HG03520 (cell line): Measurements from ENCODE around the gene NUP155.
A peak's percentile ranks its signal among the peaks of the same experiment; 100 is the strongest.
"Not testable (repeated sequence)": the region's sequence is repeated elsewhere in the genome, so short reads cannot be mapped to it uniquely, and the experiment has no call there.

Source experiments
- ATAC-seq: cut with Tn5 transposase; IDR thresholded peaks from one replicate; pipeline ENCODE4 v1.9.1; 2021; ENCODE audit warnings: mild to moderate bottlenecking, moderate library complexity; ENCODE audit not compliant: unreplicated experiment

NUP155 gene

DNA sequence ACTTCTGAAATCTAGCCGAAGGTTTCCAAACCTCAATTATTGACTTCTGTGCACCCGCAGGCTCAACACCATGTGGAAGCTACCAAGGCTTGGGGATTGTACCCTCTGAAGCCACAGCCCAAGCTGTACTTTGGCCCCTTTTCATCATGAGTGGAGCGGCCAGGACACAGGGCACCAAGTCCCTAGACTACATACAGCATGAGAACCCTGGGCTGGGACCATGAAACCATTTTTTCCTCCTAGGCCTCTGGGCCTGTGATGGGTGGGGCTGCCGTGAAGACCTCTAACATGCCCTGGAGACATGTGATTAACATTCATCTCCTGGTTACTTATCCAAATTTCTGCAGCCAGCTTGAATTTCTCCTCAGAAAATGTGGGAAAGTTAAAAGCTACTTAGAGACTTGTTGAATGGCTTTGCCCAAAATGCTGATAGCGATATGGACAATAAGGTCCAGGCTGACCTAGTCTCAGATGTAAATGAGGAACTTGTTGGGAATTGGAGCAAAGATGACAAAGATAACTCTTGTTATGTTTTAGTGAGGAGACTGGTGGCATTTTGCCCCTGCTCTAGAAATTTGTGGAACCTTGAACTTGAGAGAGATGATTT is 87.6 kb downstream of the NUP155 start:
- ATAC-seq = no peak

DNA sequence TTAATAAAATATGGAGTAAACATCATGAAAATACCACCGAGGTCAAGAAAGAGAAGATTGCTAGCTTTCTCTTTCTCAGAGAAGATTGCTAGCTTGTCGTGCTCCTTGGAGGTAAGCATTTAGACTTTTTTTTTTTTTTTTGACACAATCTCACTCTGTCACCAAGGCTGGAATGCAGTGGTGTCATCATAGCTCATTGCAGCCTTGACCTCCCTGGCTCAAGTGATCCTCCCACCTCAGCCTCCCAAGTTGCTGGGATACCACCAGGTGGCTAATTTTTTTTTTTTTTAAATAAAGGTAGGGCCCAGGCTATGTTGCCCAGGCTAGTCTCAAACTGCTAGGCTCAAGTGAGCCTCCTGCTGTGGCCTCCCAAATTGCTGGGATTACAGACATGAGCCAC is 95.4 kb downstream of the NUP155 start:
- no peak for ATAC-seq

DNA sequence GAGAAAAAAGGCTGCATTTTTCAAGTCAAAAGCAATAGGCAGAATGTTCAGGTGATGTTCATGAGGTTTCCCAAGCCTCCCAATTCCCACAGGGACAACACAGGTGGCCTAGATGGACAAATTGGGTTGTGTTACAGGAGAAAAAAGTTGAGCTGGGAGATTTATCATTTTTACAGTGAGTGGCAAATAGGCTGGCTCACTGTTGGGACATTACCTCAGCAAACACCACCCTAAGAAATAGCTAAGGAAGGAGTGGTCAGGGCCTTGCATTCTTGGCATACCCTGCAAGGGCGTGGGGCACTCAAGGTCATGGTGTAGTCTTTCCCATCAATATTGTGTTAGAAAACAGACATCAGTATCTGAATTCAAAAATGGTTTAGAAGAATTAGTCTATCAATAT is 98.4 kb downstream of the NUP155 start:
- ATAC-seq = no peak

DNA sequence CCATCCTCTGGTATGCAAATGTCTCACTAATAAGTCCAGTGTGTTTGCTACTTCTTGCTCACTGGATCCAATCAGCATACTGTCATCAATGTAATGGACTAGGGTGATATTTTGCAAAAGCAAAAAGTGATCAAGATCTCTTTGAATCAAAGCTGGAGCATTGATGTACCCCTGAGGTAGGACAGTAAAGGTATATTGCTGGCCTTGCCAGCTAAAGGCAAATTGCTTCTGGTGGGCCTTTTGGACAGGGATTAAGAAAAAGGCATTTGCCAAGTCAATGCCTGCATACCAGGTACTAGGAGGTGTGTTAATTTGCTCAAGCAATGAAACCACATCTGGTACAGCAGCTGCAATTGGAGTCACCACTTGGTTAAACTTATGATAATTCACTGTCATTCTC is 102.8 kb downstream of the NUP155 start:
- not testable (repeated sequence) for ATAC-seq

DNA sequence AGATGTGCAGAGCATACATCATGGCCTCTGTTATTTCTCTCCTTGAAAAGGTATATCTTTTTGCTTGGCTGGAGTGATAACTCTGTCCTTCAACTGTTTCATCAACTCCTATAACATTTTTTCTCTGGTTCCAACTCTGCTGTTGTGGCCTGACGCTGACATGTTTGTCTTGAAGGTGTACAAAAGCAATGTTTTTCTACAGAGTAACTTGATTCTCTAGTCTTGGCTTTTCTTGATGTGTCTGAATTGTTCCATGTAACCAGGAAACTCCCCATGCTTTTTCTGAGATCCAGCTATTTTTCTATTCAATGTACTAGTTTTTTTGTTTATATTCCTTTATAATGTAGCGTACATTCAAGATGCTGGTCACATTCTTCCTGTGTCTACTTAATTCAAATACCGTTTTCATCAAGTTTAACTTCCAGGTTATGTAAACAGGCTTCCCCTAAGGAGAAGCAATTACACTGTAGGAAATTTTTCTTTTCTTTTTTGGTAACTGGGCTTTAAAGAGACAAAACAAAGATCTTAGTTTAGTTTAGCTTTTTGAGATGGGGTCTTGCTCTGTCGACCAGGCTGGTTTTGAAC is 115.0 kb downstream of the NUP155 start:
- ATAC-seq = no peak

DNA sequence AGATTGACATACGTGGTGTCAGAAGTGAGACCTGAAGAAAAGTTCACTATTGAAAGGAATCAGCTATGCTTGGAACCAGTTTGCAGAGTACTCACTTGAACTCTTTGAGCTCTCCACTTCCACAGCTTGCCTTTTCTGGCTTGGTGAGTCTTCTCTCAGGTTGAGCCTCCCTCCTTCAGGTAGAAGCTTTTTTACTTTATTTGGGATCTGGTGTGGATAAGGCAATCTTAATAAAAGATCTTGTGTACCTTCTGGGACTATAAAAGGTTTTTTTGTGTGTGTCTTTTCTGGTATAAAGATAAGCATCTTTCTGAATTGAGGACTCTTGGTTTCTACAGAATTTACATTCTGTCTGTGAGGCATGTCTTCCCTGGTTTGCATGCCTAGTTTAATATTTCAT is 116.3 kb downstream of the NUP155 start:
- ATAC-seq = no peak

DNA sequence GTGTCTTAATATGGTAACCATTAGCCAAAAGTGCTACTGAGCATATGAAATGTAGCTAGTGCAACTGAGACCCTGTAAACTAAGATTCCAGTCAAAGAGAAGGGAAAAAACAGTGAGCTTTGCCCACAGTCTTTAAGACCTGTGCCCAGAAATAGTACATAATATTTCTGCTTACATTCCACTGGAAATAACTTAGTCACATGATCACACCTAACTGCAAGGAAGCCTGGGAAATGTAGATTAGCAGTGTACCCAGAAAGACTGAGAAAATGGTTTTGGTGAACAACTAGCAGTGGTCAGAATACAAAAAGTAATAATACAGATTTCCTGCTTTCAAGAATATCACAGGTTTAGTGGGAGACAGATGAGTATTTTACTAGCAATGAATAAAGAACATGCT is 119.2 kb downstream of the NUP155 start:
- no peak for ATAC-seq

DNA sequence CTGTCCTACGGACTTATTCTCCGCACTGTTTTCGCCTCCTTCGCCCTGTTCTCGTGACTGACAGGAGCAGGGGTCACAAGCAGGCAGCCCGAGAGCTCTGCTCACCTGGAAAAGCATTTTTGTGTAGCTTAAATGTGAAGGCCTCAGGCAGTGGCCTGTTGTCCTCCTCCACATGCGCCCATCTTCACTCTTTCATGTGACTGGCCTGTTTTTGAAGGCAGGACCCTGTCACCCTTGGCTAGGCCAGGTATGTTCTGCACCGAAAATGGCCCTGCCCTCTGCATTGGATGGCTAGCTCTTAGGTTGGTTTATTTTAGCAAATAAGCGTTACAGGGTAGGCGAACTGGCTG is 121.1 kb downstream of the NUP155 start:
- no peak for ATAC-seq

DNA sequence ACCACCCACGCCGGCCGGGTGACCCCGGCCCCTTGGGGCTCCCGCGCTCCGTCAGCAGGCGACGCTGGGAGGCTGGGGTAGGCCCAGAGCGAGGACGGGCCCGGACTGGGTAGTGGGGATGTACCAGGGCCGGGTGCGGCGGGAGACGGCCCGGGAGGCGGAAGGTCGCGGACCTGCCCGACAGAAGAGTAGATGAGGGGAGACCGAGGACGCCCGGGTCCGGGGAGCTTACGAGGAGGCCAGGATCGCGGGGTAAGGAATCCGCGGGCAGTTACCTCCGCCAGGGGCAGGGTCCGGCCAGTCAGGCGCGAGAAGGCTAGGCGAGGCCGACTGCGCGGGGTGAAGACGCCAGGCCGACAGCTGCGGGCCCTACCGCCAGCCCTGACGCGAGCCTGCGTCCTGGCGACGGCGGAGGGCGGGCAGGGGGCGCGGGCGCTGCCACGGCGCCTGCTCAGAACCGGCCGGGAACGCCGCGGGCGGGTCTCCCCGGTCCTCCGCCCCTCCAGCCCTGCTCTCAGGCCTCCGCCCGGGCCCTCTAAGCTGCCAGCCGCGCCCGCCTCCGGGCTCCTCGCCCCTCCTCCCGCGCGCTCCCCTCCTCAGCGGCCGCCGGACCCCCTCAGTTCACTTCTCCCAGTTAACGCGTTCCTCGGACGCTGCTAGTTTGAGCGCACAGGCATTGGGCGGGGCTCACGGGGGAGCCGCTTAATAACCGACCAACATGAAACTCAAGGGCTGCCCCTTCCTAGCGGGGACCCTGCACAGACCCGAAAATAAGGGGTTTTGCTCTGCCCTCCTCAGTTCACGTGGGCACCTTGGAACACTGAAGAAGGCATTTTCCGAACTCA is 121.7 kb downstream of the NUP155 start, which contains the start of gene CPLANE1:
Gene CPLANE1 (minus strand): TSS at position 407 of the 845 bp plus-strand sequence. CDS start 1,678 bp downstream, outside the sequence.
- ATAC-seq = peak; percentile 69

DNA sequence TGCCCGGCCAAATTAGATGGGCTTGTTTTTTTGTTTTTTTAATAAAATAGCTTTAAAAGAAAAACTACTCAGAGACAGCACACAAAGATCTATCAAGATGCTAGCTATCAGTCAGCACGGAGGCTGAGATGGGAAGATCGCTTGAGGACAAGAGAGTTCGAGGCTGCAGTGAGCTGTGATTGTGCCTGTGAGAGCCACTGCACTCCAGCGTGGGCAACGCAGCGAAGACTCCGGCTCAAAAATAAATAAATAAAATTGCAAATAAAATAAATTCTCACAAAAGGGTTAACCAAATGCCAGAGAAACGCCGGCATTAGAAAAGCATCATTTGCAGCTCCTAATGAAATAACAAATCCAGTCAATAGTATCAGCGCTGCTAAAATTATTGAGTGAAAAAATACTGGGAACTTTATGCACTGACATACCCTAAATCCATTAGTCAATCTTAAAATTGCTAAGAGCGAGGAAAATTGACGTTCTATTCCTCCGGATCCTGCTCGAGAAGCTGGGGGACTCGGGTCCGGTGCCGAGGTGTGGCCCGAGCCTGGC is 122.4 kb downstream of the NUP155 start:
- no peak for ATAC-seq

DNA sequence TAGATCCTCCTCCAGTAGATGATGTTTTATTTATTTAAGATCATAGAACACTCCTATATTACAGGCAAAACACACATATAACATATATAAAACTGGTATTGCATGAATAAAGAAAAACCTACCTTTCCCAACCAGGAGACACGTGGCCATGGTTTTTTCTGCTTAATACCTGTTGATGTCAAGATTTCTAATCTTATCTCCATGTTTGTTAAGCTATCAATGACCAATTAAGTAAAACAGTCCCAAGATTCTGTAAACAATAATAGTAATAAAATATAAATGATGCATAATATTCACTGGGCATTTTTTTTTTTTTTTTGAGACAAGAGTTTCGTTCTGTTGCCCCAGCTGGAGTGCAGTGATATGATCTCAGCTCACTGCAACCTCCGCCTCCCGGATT is 123.4 kb downstream of the NUP155 start:
- ATAC-seq = no peak

DNA sequence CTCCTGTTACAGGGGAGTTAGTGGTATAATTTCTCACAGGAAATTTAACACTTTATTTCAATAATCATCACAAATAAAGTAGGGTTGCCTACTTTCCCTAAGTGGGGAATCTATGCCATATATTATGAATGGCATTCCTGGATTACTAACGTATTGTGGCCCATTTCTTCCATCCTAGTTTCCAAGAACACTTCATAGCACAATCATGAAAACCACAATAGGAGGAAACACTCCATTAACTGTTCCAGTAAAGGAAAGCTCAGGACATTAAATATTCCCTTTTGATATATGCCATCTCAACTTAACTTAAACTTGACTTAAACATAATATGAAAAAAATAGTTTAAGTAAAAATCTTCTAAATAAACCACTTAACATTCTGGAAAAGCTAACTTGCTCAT is 123.9 kb downstream of the NUP155 start:
- no peak for ATAC-seq
